RWPE1 (cell line): ENCODE data around the gene RFX2.

Experiments
- CTCF ChIA-PET: fragments of 350-600 bp; sonication (Branson Sonifier 250); formaldehyde crosslinking; extraction: SDS; loops from one replicate; lab custom pipeline; 2021; lab: Yijun Ruan, JAX
- POLR2A ChIA-PET: fragments of 400-600 bp; formaldehyde crosslinking; extraction: SDS; loops from one replicate; lab custom pipeline; 2020; ENCODE audit warnings: antibody characterized with exemption; ENCODE audit not compliant: low non-redundant PET; lab: Yijun Ruan, JAX
- DNase-seq: peaks from one replicate; pipeline ENCODE4 v3.0.0; 2012; ENCODE audit warnings: low spot score
- H3K27ac ChIP-seq: fragments of 450-650 bp; 2 replicates; pipeline ENCODE4 v1.5.1; 2017
- CTCF ChIP-seq: fragments of 450-650 bp; conservative IDR thresholded peaks from 2 replicates; pipeline ENCODE4 v1.5.1; 2017; ENCODE audit warnings: low read depth, mild to moderate bottlenecking

RFX2 gene

GRCh38 chr19:6101291-6101825, 8.9 kb downstream of the RFX2 start:
- CTCF ChIA-PET, result interaction anchor here (1.0 kb wide), 1 partner anchor 25 kb away, joined by 3 read pairs; no protein-coding TSS in a partner anchor
- no peak for DNase-seq
- POLR2A ChIA-PET, result no interaction called here
- H3K27ac ChIP-seq, result no peak overlapping the region
- no peak for TF ChIP-seq CTCF

GRCh38 chr19:6100284-6100915, 9.9 kb downstream of the RFX2 start:
- no peak for DNase-seq
- no peak for TF ChIP-seq CTCF
- peak overlapping the region; percentile 27 for H3K27ac ChIP-seq
- ChIA-PET CTCF (interaction anchor here (0.6 to 1.0 kb wide), 3 partner anchors 14 to 118 kb away, joined by 3 to 7 read pairs (median 3); no protein-coding TSS in a partner anchor), POLR2A (no interaction called here)

GRCh38 chr19:6099599-6099998, 10.7 kb downstream of the RFX2 start:
- DNase-seq, result no peak
- ChIA-PET POLR2A (interaction anchor here (0.7 kb wide), 1 partner anchor 11 kb away, joined by 3 read pairs; no protein-coding TSS in a partner anchor), CTCF (interaction anchor here (0.6 to 1.0 kb wide), 4 partner anchors 15 to 118 kb away, joined by 3 to 7 read pairs (median 4); no protein-coding TSS in a partner anchor)
- peak overlapping the region; percentile 41; the same call in 1 of the 2 replicates for H3K27ac ChIP-seq
- TF ChIP-seq CTCF, result no peak

- POLR2A ChIA-PET, result no interaction called here
- no peak for DNase-seq
- TF ChIP-seq CTCF, result no peak
- CTCF ChIA-PET, result interaction anchor here (0.7 to 1.1 kb wide), 4 partner anchors 26 to 50 kb away, joined by 3 to 6 read pairs (median 4); no protein-coding TSS in a partner anchor
- H3K27ac ChIP-seq, result no peak overlapping the region
Observed at GRCh38 chr19:6099033-6099432, 11.3 kb downstream of the RFX2 start.

GRCh38 chr19:6098574-6098973, 11.7 kb downstream of the RFX2 start:
- CTCF ChIA-PET, result interaction anchor here (0.7 to 1.1 kb wide), 3 partner anchors 26 to 50 kb away, joined by 3 to 6 read pairs (median 4); no protein-coding TSS in a partner anchor
- no peak for TF ChIP-seq CTCF
- POLR2A ChIA-PET, result no interaction called here
- H3K27ac ChIP-seq, result no peak overlapping the region
- no peak for DNase-seq

GRCh38 chr19:6097911-6098310, 12.4 kb downstream of the RFX2 start:
- ChIA-PET CTCF (interaction anchor here (1.1 kb wide), 1 partner anchor 49 kb away, joined by 6 read pairs; no protein-coding TSS in a partner anchor), POLR2A (no interaction called here)
- no peak for TF ChIP-seq CTCF
- no peak overlapping the region for H3K27ac ChIP-seq
- DNase-seq, result no peak
